ENCODE results near the gene KIAA1671.
"Not testable (repeated sequence)": the region's sequence is repeated elsewhere in the genome, so short reads cannot be mapped to it uniquely, and the experiment has no call there.

Gene KIAA1671

GRCh38 chr22:25203082-25203481 lies 250.6 kb downstream of the KIAA1671 start:
- ATAC-seq: no peak
- H3K9me3 Mint-ChIP-seq: peaks cover 5% of the 10 kb centered on the region
- H3K36me3 Mint-ChIP-seq: no peaks in the 10 kb centered on the region
- peaks cover 15% of the 10 kb centered on the region for H3K27me3 Mint-ChIP-seq
- H3K4me1 Mint-ChIP-seq: no peaks in the 10 kb centered on the region
- no peak overlapping the region for H3K4me3 Mint-ChIP-seq
- H3K27ac Mint-ChIP-seq: no peak overlapping the region

GRCh38 chr22:25204547-25204946 lies 252.0 kb downstream of the KIAA1671 start:
- not testable (repeated sequence) for H3K36me3 Mint-ChIP-seq, H3K27ac Mint-ChIP-seq, H3K4me1 Mint-ChIP-seq, H3K4me3 Mint-ChIP-seq, H3K9me3 Mint-ChIP-seq, ATAC-seq
- peaks cover 25% of the 10 kb centered on the region for H3K27me3 Mint-ChIP-seq

GRCh38 chr22:25205847-25206246 lies 253.3 kb downstream of the KIAA1671 start:
- Mint-ChIP-seq H3K4me1 (no peaks in the 10 kb centered on the region), H3K4me3 (no peak overlapping the region), H3K9me3 (peaks cover 5% of the 10 kb centered on the region), H3K36me3 (no peaks in the 10 kb centered on the region), H3K27ac (no peak overlapping the region), H3K27me3 (peaks cover 26% of the 10 kb centered on the region)
- no peak for ATAC-seq

GRCh38 chr22:25206998-25207397 lies 254.5 kb downstream of the KIAA1671 start:
- no peak overlapping the region for H3K27ac Mint-ChIP-seq
- ATAC-seq: no peak
- H3K27me3 Mint-ChIP-seq: peaks cover 25% of the 10 kb centered on the region
- H3K36me3 Mint-ChIP-seq: no peaks in the 10 kb centered on the region
- H3K4me1 Mint-ChIP-seq: no peaks in the 10 kb centered on the region
- no peak overlapping the region for H3K4me3 Mint-ChIP-seq
- H3K9me3 Mint-ChIP-seq: peaks cover 5% of the 10 kb centered on the region

GRCh38 chr22:25207553-25208157 lies 255.1 kb downstream of the KIAA1671 start:
- Mint-ChIP-seq H3K27me3 (peaks cover 18% of the 10 kb centered on the region), H3K27ac (no peak overlapping the region), H3K4me1 (no peaks in the 10 kb centered on the region), H3K4me3 (no peak overlapping the region), H3K9me3 (peaks cover 5% of the 10 kb centered on the region), H3K36me3 (no peaks in the 10 kb centered on the region)
- no peak for ATAC-seq

GRCh38 chr22:25208328-25208727 lies 255.8 kb downstream of the KIAA1671 start:
- Mint-ChIP-seq H3K27me3 (peaks cover 18% of the 10 kb centered on the region), H3K27ac (no peak overlapping the region), H3K4me3 (no peak overlapping the region), H3K9me3 (peaks cover 5% of the 10 kb centered on the region), H3K36me3 (no peaks in the 10 kb centered on the region), H3K4me1 (no peaks in the 10 kb centered on the region)
- ATAC-seq: no peak

- Mint-ChIP-seq H3K27me3 (peaks cover 18% of the 10 kb centered on the region), H3K27ac (no peak overlapping the region), H3K36me3 (no peaks in the 10 kb centered on the region), H3K4me1 (no peaks in the 10 kb centered on the region), H3K4me3 (no peak overlapping the region), H3K9me3 (peaks cover 10% of the 10 kb centered on the region)
- no peak for ATAC-seq
These were observed 256.4 kb downstream of the KIAA1671 start for GRCh38 chr22:25208743-25209505.

GRCh38 chr22:25210793-25211192 lies 258.3 kb downstream of the KIAA1671 start:
- no peaks in the 10 kb centered on the region for H3K4me1 Mint-ChIP-seq
- H3K9me3 Mint-ChIP-seq: peaks cover 10% of the 10 kb centered on the region
- no peaks in the 10 kb centered on the region for H3K36me3 Mint-ChIP-seq
- no peak overlapping the region for H3K4me3 Mint-ChIP-seq
- no peak overlapping the region for H3K27ac Mint-ChIP-seq
- peaks cover 18% of the 10 kb centered on the region for H3K27me3 Mint-ChIP-seq
- ATAC-seq: no peak

- no peak overlapping the region for H3K4me3 Mint-ChIP-seq
- no peaks in the 10 kb centered on the region for H3K36me3 Mint-ChIP-seq
- no peak overlapping the region for H3K27ac Mint-ChIP-seq
- no peak for ATAC-seq
- H3K27me3 Mint-ChIP-seq: peaks cover 19% of the 10 kb centered on the region
- H3K9me3 Mint-ChIP-seq: peaks cover 10% of the 10 kb centered on the region
- H3K4me1 Mint-ChIP-seq: no peaks in the 10 kb centered on the region
These were observed 259.8 kb downstream of the KIAA1671 start for GRCh38 chr22:25212337-25212736.

GRCh38 chr22:25213221-25213620 lies 260.7 kb downstream of the KIAA1671 start:
- no peak for ATAC-seq
- Mint-ChIP-seq H3K4me3 (no peak overlapping the region), H3K4me1 (no peaks in the 10 kb centered on the region), H3K27ac (no peak overlapping the region), H3K9me3 (peaks cover 4% of the 10 kb centered on the region), H3K36me3 (no peaks in the 10 kb centered on the region), H3K27me3 (peaks cover 19% of the 10 kb centered on the region)

GRCh38 chr22:25216230-25216629 lies 263.7 kb downstream of the KIAA1671 start:
- no peaks in the 10 kb centered on the region for H3K4me1 Mint-ChIP-seq
- H3K27me3 Mint-ChIP-seq: peaks cover 17% of the 10 kb centered on the region
- no peaks in the 10 kb centered on the region for H3K36me3 Mint-ChIP-seq
- no peak overlapping the region for H3K4me3 Mint-ChIP-seq
- peaks cover 4% of the 10 kb centered on the region for H3K9me3 Mint-ChIP-seq
- H3K27ac Mint-ChIP-seq: no peak overlapping the region
- ATAC-seq: no peak

GRCh38 chr22:25219211-25219689 lies 266.7 kb downstream of the KIAA1671 start, which contains the start of gene CRYBB2:
Gene CRYBB2, plus strand, starts transcription at chr22:25219639. Its CDS starts 1,791 bp downstream, at chr22:25221430.
- Mint-ChIP-seq H3K4me3 (no peak within 1 kb of the TSS), H3K9me3 (no peaks in the 10 kb centered on the region), H3K27ac (no peak within 1 kb of the TSS)

GRCh38 chr22:25219948-25220442 lies 267.5 kb downstream of the KIAA1671 start:
- no peak overlapping the region for H3K4me3 Mint-ChIP-seq

More at GRCh38 chr22:25219211-25219689, 266.7 kb downstream of the KIAA1671 start, which contains the start of gene CRYBB2:
- H3K36me3 Mint-ChIP-seq: no peaks in the 10 kb centered on the region
- peaks cover 29% of the 10 kb centered on the region for H3K27me3 Mint-ChIP-seq
- H3K4me1 Mint-ChIP-seq: no peaks in the 10 kb centered on the region
- no peak for ATAC-seq

GRCh38 chr22:25221790-25222189 lies 269.3 kb downstream of the KIAA1671 start:
- Mint-ChIP-seq H3K36me3 (no peaks in the 10 kb centered on the region), H3K27ac (no peak overlapping the region), H3K4me1 (no peaks in the 10 kb centered on the region), H3K4me3 (no peak overlapping the region), H3K27me3 (peaks cover 29% of the 10 kb centered on the region), H3K9me3 (no peaks in the 10 kb centered on the region)
- ATAC-seq: no peak

More at GRCh38 chr22:25219948-25220442, 267.5 kb downstream of the KIAA1671 start:
- H3K36me3 Mint-ChIP-seq: no peaks in the 10 kb centered on the region
- no peak for ATAC-seq
- no peaks in the 10 kb centered on the region for H3K4me1 Mint-ChIP-seq
- no peak overlapping the region for H3K27ac Mint-ChIP-seq
- no peaks in the 10 kb centered on the region for H3K9me3 Mint-ChIP-seq
- H3K27me3 Mint-ChIP-seq: peaks cover 29% of the 10 kb centered on the region

GRCh38 chr22:25223269-25223850 lies 270.8 kb downstream of the KIAA1671 start:
- Mint-ChIP-seq H3K4me1 (no peaks in the 10 kb centered on the region), H3K36me3 (no peaks in the 10 kb centered on the region), H3K9me3 (no peaks in the 10 kb centered on the region), H3K27ac (no peak overlapping the region), H3K4me3 (no peak overlapping the region), H3K27me3 (peaks cover 18% of the 10 kb centered on the region)
- ATAC-seq: no peak

Data from stimulated activated memory B cell treated with anti-CD40 and anti-IgM and Interleukin-4, amounts not matched to agents 10 μg/mL and 1 μg/mL and 100 μg/mL, for 72 hours (primary cell).